ENCODE results near the gene GRIPAP1.
"Not testable (repeated sequence)": the region's sequence is repeated elsewhere in the genome, so short reads cannot be mapped to it uniquely, and the experiment has no call there.

DNA sequence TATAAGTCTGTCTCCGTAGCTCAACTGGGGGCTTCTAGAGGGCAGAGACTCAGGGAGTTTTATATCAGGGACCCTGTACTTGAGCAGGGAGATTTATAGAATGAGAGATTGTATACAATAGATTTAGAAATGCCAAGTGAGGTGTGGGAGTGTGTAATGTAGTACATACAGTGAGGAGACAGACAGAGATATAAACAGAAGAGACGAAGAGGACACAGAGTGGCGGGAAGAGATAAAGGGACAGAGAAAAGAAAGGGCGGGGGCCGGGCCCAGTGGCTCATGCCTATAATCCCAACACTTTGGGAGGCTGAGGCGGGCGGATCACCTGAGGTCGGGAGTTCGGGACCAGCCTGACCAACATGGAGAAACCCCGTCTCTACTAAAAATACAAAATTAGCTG is 21.7 kb downstream of the GRIPAP1 start:
- not testable (repeated sequence) for TF ChIP-seq CTCF (IDR thresholded peaks at IDR 0.05; ENCODE audit: low read depth, low read length); EZH2phosphoT487 (IDR thresholded peaks at IDR 0.05; ENCODE audit: low read depth)
